Measurements from ENCODE around the gene GPANK1.

GPANK1 gene

GRCh38 chr6:31702405-31702818, 37.6 kb upstream of the GPANK1 start:
- Histone ChIP-seq H3K4me3 (ENCODE audit: low read depth, low read length) (peak overlapping the region; percentile 63), H3K27ac (ENCODE audit: extremely low read depth, low read depth, low read length) (peak overlapping the region; percentile 62), H3K9me3 (ENCODE audit: control insufficient read depth, insufficient read depth, low read depth, low read length) (no peaks in the 10 kb centered on the region), H3K4me1 (ENCODE audit: control insufficient read depth, insufficient read depth, low read length) (no peaks in the 10 kb centered on the region), H3K36me3 (ENCODE audit: control insufficient read depth in 2 of 2, insufficient read depth in 1 of 2, low read length in 2 of 2) (peaks cover 4 to 13% of the 10 kb centered on the region in 2 experiments; a peak in 2 of 3 replicates)
- POLR2A ChIA-PET: interaction anchor here (0.5 to 2.8 kb wide), 22 partner anchors 9 to 1829 kb away, joined by 3 to 30 read pairs (median 8); partner anchors contain the start of genes ATP6V1G2, BAG6, C6orf47 and DDAH2
- CTCF ChIA-PET: interaction anchor here (0.7 to 1.2 kb wide), 4 partner anchors 8 to 129 kb away, joined by 3 to 4 read pairs (median 4); no protein-coding TSS in a partner anchor
- TF ChIP-seq ZFP3 (tag by site-specific recombination; IDR thresholded peaks at IDR 0.05; ENCODE audit: low read depth) (no peak), ZFP37 (tag by site-specific recombination; IDR thresholded peaks at IDR 0.05) (no peak), ZNF223 (tag by site-specific recombination; IDR thresholded peaks at IDR 0.05) (no peak), PRDM1 (tag by site-specific recombination; IDR thresholded peaks at IDR 0.05) (peak; percentile 3; the same call in 1 of the 2 replicates), ZNF449 (tag by site-specific recombination; IDR thresholded peaks at IDR 0.05) (peak; percentile 17; the same call in 1 of the 2 replicates), ZNF341 (tag by site-specific recombination; IDR thresholded peaks at IDR 0.05; ENCODE audit: low read depth) (peak; percentile 21)

- H3K4me3 ChIP-seq (ENCODE audit: low read depth, low read length): peak overlapping the region; percentile 63
- TF ChIP-seq PRDM4 (tag by site-specific recombination; IDR thresholded peaks at IDR 0.05) (peak; percentile 93), ZNF18 (tag by site-specific recombination; IDR thresholded peaks at IDR 0.05) (no peak), ZNF513 (tag by site-specific recombination; IDR thresholded peaks at IDR 0.05) (peak; percentile 34; the same call in 1 of the 2 replicates), SCRT2 (tag by site-specific recombination; IDR thresholded peaks at IDR 0.05) (0 out of 2 replicates have a peak, but pooled peaks have one; percentile 24), PRDM1 (tag by site-specific recombination; IDR thresholded peaks at IDR 0.05) (0 out of 2 replicates have a peak, but pooled peaks have one; percentile 65)
- ChIA-PET POLR2A (interaction anchor here (0.5 to 2.8 kb wide), 12 partner anchors 8 to 155 kb away, joined by 3 to 30 read pairs (median 10); partner anchors contain the start of genes ATP6V1G2, C6orf47, DDAH2 and HSPA1B), CTCF (interaction anchor here (0.7 to 1.2 kb wide), 4 partner anchors 9 to 130 kb away, joined by 3 to 4 read pairs (median 4); no protein-coding TSS in a partner anchor)
- peaks cover 4 to 17% of the 10 kb centered on the region in 2 experiments; a peak in 2 of 3 replicates for H3K36me3 ChIP-seq (ENCODE audit: control insufficient read depth in 2 of 2, insufficient read depth in 1 of 2, low read length in 2 of 2)
- no peak overlapping the region; the same call in 1 of the 2 replicates for H3K27ac ChIP-seq (ENCODE audit: extremely low read depth, low read depth, low read length)
- no peaks in the 10 kb centered on the region for H3K9me3 ChIP-seq (ENCODE audit: control insufficient read depth, insufficient read depth, low read depth, low read length)
- H3K4me1 ChIP-seq (ENCODE audit: control insufficient read depth, insufficient read depth, low read length): no peaks in the 10 kb centered on the region
Measured at GRCh38 chr6:31701666-31702404, 37.0 kb upstream of the GPANK1 start.

All from HEK293 (cell line).